Measurements from ENCODE around the gene ENDOU.

The ENDOU gene

DNA sequence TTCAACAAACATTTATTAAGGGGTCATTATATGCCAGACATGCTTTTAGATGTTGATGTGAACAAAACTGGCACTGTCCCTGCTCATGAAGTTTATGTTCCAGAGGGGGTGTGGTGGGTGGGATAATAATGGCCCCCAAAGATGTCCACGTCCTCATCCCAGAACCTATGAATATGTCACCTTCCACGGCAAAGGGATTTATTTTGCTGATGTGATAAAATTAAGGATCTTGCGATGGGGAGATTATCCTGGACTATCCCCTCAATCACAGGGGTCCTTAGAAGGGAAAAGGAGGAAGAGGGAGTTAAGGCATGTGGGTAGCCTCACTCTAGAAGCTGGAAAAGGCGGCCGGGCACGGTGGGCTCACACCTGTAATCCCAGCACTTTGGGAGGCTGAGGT is 46.0 kb upstream of the ENDOU start:
- H3K4me2 ChIP-seq (ENCODE audit: low read depth, low read length, poor library complexity, severe bottlenecking): no peak overlapping the region
- TF ChIP-seq, protein P1, sequence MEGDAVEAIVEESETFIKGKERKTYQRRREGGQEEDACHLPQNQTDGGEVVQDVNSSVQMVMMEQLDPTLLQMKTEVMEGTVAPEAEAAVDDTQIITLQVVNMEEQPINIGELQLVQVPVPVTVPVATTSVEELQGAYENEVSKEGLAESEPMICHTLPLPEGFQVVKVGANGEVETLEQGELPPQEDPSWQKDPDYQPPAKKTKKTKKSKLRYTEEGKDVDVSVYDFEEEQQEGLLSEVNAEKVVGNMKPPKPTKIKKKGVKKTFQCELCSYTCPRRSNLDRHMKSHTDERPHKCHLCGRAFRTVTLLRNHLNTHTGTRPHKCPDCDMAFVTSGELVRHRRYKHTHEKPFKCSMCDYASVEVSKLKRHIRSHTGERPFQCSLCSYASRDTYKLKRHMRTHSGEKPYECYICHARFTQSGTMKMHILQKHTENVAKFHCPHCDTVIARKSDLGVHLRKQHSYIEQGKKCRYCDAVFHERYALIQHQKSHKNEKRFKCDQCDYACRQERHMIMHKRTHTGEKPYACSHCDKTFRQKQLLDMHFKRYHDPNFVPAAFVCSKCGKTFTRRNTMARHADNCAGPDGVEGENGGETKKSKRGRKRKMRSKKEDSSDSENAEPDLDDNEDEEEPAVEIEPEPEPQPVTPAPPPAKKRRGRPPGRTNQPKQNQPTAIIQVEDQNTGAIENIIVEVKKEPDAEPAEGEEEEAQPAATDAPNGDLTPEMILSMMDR (conservative IDR thresholded peaks at IDR 0.05; ENCODE audit: low read length): no peak
- no peak overlapping the region for H3K4me3 ChIP-seq (ENCODE audit: low read length, poor library complexity, severe bottlenecking)
- H3K9me2 ChIP-seq (replicated peaks; ENCODE audit: low read depth, low read length): no peaks in the 10 kb centered on the region
- H3K9ac ChIP-seq (ENCODE audit: low read depth, low read length, poor library complexity, severe bottlenecking): no peak overlapping the region
- no peaks in the 10 kb centered on the region for H3K9me3 ChIP-seq (ENCODE audit: insufficient read depth, low read depth, low read length)
- H3F3A ChIP-seq (ENCODE audit: low read depth): no peaks in the 10 kb centered on the region; the same call in 1 of the 2 replicates
- H3K79me2 ChIP-seq (ENCODE audit: insufficient read depth, low read length): peaks cover 10% of the 10 kb centered on the region
- peaks cover 35% of the 10 kb centered on the region for H3K4me1 ChIP-seq (ENCODE audit: insufficient read depth, low read length, poor library complexity, severe bottlenecking)
- H2AFZ ChIP-seq (ENCODE audit: low read length): no peak overlapping the region
- no peaks in the 10 kb centered on the region for H4K20me1 ChIP-seq (ENCODE audit: insufficient read depth, low read length, poor library complexity, severe bottlenecking)
- H3K27me3 ChIP-seq (ENCODE audit: insufficient read depth, low read length, poor library complexity, severe bottlenecking): no peaks in the 10 kb centered on the region
- H3K36me3 ChIP-seq (ENCODE audit: insufficient read depth, low read length): no peaks in the 10 kb centered on the region

DNA sequence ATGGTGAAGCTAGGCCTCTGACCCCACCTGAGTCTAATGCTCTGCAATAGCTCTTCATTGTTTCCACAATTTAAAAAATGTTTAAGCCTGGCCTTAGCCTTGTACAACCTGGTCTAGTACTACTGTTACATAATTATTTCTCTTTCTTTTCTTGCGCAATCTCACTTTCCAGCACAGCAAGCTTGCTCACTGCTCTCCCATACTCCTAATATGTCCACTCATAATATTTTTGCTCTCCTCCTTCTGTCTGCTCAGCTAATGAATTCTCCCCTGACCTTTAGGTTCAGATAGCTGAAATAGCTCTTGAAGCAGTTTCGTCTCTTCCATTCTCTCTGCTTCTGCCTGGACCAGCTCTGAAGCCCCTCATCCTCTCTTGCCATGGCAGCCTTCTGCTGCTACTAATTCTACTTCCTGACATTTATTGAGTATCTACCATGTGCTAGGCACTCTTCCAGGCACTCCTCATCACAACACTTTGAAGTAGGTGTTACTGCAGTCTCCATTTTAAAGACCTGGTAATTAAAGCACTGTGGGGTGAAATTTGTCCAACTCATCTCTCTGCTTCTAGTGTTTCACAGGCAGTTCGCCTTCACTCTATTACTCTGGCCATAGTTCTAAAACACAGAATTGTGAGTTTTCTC is 44.9 kb upstream of the ENDOU start:
- H3K4me2 ChIP-seq (ENCODE audit: low read depth, low read length, poor library complexity, severe bottlenecking): no peak overlapping the region
- no peaks in the 10 kb centered on the region for H3K36me3 ChIP-seq (ENCODE audit: insufficient read depth, low read length)
- no peaks in the 10 kb centered on the region for H3K9me2 ChIP-seq (replicated peaks; ENCODE audit: low read depth, low read length)
- H3K4me1 ChIP-seq (ENCODE audit: insufficient read depth, low read length, poor library complexity, severe bottlenecking): peaks cover 35% of the 10 kb centered on the region
- no peak overlapping the region for H3K4me3 ChIP-seq (ENCODE audit: low read length, poor library complexity, severe bottlenecking)
- peaks cover 10% of the 10 kb centered on the region for H3K79me2 ChIP-seq (ENCODE audit: insufficient read depth, low read length)
- no peak overlapping the region for H3K9ac ChIP-seq (ENCODE audit: low read depth, low read length, poor library complexity, severe bottlenecking)
- no peaks in the 10 kb centered on the region for H4K20me1 ChIP-seq (ENCODE audit: insufficient read depth, low read length, poor library complexity, severe bottlenecking)
- H3F3A ChIP-seq (ENCODE audit: low read depth): no peaks in the 10 kb centered on the region; the same call in 1 of the 2 replicates
- H3K27me3 ChIP-seq (ENCODE audit: insufficient read depth, low read length, poor library complexity, severe bottlenecking): no peaks in the 10 kb centered on the region
- H2AFZ ChIP-seq (ENCODE audit: low read length): no peak overlapping the region
- no peak for TF ChIP-seq EZH2phosphoT487 (IDR thresholded peaks at IDR 0.05; ENCODE audit: borderline replicate concordance)
- TF ChIP-seq, protein P1 (conservative IDR thresholded peaks at IDR 0.05; ENCODE audit: low read length): no peak
- H3K9me3 ChIP-seq (ENCODE audit: insufficient read depth, low read depth, low read length): no peaks in the 10 kb centered on the region

DNA sequence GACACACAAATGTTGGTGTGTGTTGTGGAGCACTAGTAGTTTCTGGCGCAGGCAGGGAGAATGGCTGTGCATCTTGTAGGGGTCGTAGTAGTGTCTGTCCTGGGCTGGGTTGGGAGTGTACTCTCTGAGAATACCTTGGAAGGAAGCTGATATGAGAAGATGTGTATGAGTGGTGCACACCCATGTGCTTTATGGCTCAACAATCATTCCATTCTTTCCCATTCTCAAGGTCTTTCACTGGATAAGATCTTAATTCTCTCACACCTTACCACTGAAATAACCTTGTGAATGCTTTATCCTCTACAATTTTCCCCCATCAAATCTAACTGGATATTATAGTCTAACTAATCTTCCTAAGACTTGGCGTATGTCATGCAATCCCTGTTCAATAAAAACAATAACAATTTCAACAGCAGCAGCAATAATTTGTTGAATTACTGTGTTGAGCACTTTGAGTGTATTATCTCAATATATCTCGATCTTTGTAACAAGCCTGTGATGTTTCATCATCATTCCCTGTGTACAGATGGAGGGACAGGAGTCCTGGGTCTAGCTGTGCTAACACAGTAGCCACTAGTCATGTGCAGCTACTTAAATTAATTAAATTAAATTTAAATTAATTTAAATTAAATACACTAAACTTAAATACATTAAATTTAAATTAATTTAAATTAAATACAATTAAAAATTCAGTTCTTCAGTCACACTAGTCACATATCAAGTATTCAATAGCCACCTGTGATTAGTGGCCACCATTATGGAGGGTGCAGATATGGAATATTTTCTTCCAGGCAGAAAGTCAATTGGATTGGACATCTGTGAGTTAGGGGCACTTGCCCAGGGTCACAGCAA is 44.2 kb upstream of the ENDOU start:
- Histone ChIP-seq H3K4me3 (ENCODE audit: low read length, poor library complexity, severe bottlenecking) (no peak overlapping the region), H3K9me2 (replicated peaks; ENCODE audit: low read depth, low read length) (no peaks in the 10 kb centered on the region), H3K9me3 (ENCODE audit: insufficient read depth, low read depth, low read length) (no peaks in the 10 kb centered on the region), H3K4me2 (ENCODE audit: low read depth, low read length, poor library complexity, severe bottlenecking) (no peak overlapping the region), H2AFZ (ENCODE audit: low read length) (no peak overlapping the region), H3K27me3 (ENCODE audit: insufficient read depth, low read length, poor library complexity, severe bottlenecking) (no peaks in the 10 kb centered on the region), H3K9ac (ENCODE audit: low read depth, low read length, poor library complexity, severe bottlenecking) (no peak overlapping the region), H3K36me3 (ENCODE audit: insufficient read depth, low read length) (no peaks in the 10 kb centered on the region), H3F3A (ENCODE audit: low read depth) (no peaks in the 10 kb centered on the region; the same call in 1 of the 2 replicates), H3K79me2 (ENCODE audit: insufficient read depth, low read length) (peaks cover 9% of the 10 kb centered on the region), H3K4me1 (ENCODE audit: insufficient read depth, low read length, poor library complexity, severe bottlenecking) (peaks cover 29% of the 10 kb centered on the region), H4K20me1 (ENCODE audit: insufficient read depth, low read length, poor library complexity, severe bottlenecking) (no peaks in the 10 kb centered on the region)
- no peak for TF ChIP-seq EZH2phosphoT487 (IDR thresholded peaks at IDR 0.05; ENCODE audit: borderline replicate concordance)
